Keratinocyte (primary cell): Measurements from ENCODE around the gene CEP162. TPM values are rescaled to one million over a fixed set of nuclear protein-coding genes. Genes with fewer than 3 reads are reported as not detected.
"Not testable (repeated sequence)": the region's sequence is repeated elsewhere in the genome, so short reads cannot be mapped to it uniquely, and the experiment has no call there.

ENCODE experiments used
- DNase-seq: peaks from one replicate; pipeline ENCODE4 v3.0.0-alpha.2; 2011; ENCODE audit warnings: low read depth, missing footprints, low spot score
- FAIRE-seq: peaks from 2 replicates; lab custom pipeline; 2011; peaks lifted over from hg19 to GRCh38; lab: Jason Lieb, UNC
- H2AFZ ChIP-seq: 2 replicates; pipeline ENCODE4 v1.6.0; 2012; ENCODE audit warnings: low read length, control low read depth, inconsistent platforms; ENCODE audit not compliant: control insufficient read depth
- H3K27ac ChIP-seq: 2 replicates; pipeline ENCODE4 v1.5.1; 2011; ENCODE audit warnings: low read length; ENCODE audit not compliant: control insufficient read depth, insufficient read depth
- H3K27me3 ChIP-seq: 3 replicates; pipeline ENCODE4 v1.6.0; 2011; ENCODE audit warnings: low read length; ENCODE audit not compliant: control insufficient read depth, insufficient read depth; ENCODE audit errors: extremely low read depth
- H3K36me3 ChIP-seq, 2 experiments: 2 replicates in 1 of 2; 3 replicates in 1 of 2; pipeline ENCODE4 v1.5.1; 2011; ENCODE audit warnings: low read length in 2 of 2, mild to moderate bottlenecking in 1 of 2; ENCODE audit not compliant: control insufficient read depth in 2 of 2, insufficient read depth in 2 of 2; ENCODE audit errors: extremely low read depth in 1 of 2
- H3K4me1 ChIP-seq: 3 replicates; pipeline ENCODE4 v1.5.1; 2011; ENCODE audit warnings: low read length; ENCODE audit not compliant: control insufficient read depth, insufficient read depth; ENCODE audit errors: extremely low read depth
- H3K4me2 ChIP-seq: 3 replicates; pipeline ENCODE4 v1.6.0; 2011; ENCODE audit warnings: low read depth, low read length; ENCODE audit not compliant: control insufficient read depth, insufficient read depth; ENCODE audit errors: extremely low read depth
- H3K4me3 ChIP-seq, 3 experiments: fragments of 200-600 bp in 1 of 3; sonication (generic) in 1 of 3; 2 replicates in 2 of 3; 3 replicates in 1 of 3; pipeline ENCODE4 v1.5.1; 2011 to 2016; ENCODE audit warnings: low read length in 3 of 3, mild to moderate bottlenecking in 3 of 3, control low read depth in 2 of 3, inconsistent platforms in 1 of 3, low read depth in 1 of 3, mixed read lengths in 1 of 3, mixed run types in 1 of 3, moderate library complexity in 1 of 3; ENCODE audit not compliant: control insufficient read depth in 2 of 3, insufficient read depth in 2 of 3; ENCODE audit errors: extremely low read depth in 1 of 3
- H3K79me2 ChIP-seq: 2 replicates; pipeline ENCODE4 v1.6.0; 2012; ENCODE audit warnings: low read length; ENCODE audit not compliant: control insufficient read depth, insufficient read depth
- H3K9ac ChIP-seq: 3 replicates; pipeline ENCODE4 v1.6.0; 2011; ENCODE audit warnings: low read length; ENCODE audit not compliant: control insufficient read depth, insufficient read depth; ENCODE audit errors: extremely low read depth
- H3K9me1 ChIP-seq: 3 replicates; pipeline ENCODE4 v1.6.0; 2011; ENCODE audit warnings: low read length; ENCODE audit not compliant: control insufficient read depth, insufficient read depth; ENCODE audit errors: extremely low read depth
- H3K9me3 ChIP-seq: 2 replicates; pipeline ENCODE4 v1.5.1; 2012; ENCODE audit warnings: low read depth, low read length; ENCODE audit not compliant: control insufficient read depth
- H4K20me1 ChIP-seq: 3 replicates; pipeline ENCODE4 v1.6.0; 2011; ENCODE audit warnings: low read length; ENCODE audit not compliant: control insufficient read depth, insufficient read depth; ENCODE audit errors: extremely low read depth
- EZH2 ChIP-seq: IDR thresholded peaks from one replicate; pipeline ENCODE4 v1.6.1; 2012; ENCODE audit warnings: inconsistent platforms, mild to moderate bottlenecking, low read length, moderate library complexity
- dilution Hi-C: fragments of 300-500 bp; cut with MboI; formaldehyde crosslinking; loops from one replicate; pipeline ENCODE4 v1.7.0; 2020; ENCODE audit warnings: low sequenced_read_pairs; ENCODE audit not compliant: extremely low pct_ligation_motif_present
- polyA plus RNA-seq, 5 experiments: library from polyadenylated mRNA; depleted of rRNA in 3 of 5; stranded (reverse) in 3 of 5; stranded (forward) in 1 of 5; unstranded in 1 of 5; fragments of >200 nt; gene quantifications; 1 replicate in 1 of 5; 2 replicates in 3 of 5; 3 replicates in 1 of 5; pipeline versions ENCODE4 v1.2.1 to v1.2.3, GENCODE V29; 2011 to 2012; ENCODE audit warnings: missing spikeins in 2 of 5, low read depth in 1 of 5, low replicate concordance in 1 of 5
- TF ChIP-seq, protein P1 (sequence below), 3 experiments: IDR thresholded peaks in 1 of 3; conservative IDR thresholded peaks in 1 of 3; optimal IDR thresholded peaks in 1 of 3; 2 replicates in 2 of 3; 3 replicates in 1 of 3; pipeline versions ENCODE3 to v1.5.1; 2011; ENCODE audit warnings: low read length in 3 of 3, mild to moderate bottlenecking in 3 of 3, moderate library complexity in 2 of 3, control low read depth in 1 of 3, inconsistent platforms in 1 of 3; ENCODE audit not compliant: insufficient read depth in 2 of 3; ENCODE audit errors: extremely low read depth in 1 of 3

CEP162 gene
- polyA plus RNA-seq, 1 donor (not counting 4 experiments of a cell fraction or from before 2014, with no cell fraction given) = 2.6 TPM

DNA sequence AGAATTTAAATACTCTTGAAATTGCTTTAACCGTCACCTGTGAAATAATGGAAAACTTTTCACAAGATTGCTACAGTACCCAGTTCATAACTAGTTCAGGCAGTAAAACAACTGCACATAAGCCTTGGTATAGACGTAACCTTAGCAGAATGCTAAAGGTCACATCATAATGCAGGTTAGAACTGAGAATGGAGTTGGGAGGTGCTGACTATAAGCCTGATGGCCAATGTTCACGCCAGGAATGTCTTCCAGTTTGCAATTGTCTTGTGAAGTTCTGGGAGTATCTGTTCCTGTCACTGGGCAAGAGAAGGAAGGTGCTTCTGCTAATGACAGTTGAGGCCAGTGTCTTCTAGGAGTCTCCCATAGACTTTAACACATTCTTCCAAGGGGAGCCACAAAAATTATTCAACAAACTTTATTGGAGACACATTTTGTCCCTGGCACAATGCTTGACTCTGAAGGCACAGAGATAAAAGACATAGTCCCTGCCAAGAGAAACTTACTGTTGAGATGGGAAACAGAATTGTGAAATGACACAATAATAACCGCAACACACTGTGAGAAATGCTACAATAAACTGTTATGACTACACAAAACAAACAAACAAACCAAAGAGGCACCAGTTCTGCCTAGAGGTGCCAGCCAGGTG lies 24.6 kb upstream of the CEP162 start:
- dilution Hi-C loops = no loop called here
- no peak overlapping the region for H3K9ac ChIP-seq
- H3K27ac ChIP-seq = no peak overlapping the region
- H3K36me3 ChIP-seq = no peaks in the 10 kb centered on the region
- H3K4me1 ChIP-seq = no peaks in the 10 kb centered on the region
- H3K4me2 ChIP-seq = no peak overlapping the region
- H2AFZ ChIP-seq = no peak overlapping the region
- no peaks in the 10 kb centered on the region for H3K27me3 ChIP-seq
- FAIRE-seq = no peak
- no peak for DNase-seq
- H3K9me1 ChIP-seq = no peaks in the 10 kb centered on the region
- H3K9me3 ChIP-seq = no peaks in the 10 kb centered on the region
- no peaks in the 10 kb centered on the region for H3K79me2 ChIP-seq
- TF ChIP-seq EZH2 = no peak
- TF ChIP-seq, protein P1, sequence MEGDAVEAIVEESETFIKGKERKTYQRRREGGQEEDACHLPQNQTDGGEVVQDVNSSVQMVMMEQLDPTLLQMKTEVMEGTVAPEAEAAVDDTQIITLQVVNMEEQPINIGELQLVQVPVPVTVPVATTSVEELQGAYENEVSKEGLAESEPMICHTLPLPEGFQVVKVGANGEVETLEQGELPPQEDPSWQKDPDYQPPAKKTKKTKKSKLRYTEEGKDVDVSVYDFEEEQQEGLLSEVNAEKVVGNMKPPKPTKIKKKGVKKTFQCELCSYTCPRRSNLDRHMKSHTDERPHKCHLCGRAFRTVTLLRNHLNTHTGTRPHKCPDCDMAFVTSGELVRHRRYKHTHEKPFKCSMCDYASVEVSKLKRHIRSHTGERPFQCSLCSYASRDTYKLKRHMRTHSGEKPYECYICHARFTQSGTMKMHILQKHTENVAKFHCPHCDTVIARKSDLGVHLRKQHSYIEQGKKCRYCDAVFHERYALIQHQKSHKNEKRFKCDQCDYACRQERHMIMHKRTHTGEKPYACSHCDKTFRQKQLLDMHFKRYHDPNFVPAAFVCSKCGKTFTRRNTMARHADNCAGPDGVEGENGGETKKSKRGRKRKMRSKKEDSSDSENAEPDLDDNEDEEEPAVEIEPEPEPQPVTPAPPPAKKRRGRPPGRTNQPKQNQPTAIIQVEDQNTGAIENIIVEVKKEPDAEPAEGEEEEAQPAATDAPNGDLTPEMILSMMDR (optimal IDR thresholded peaks at IDR 0.05 in 1 of 3, IDR thresholded peaks at IDR 0.05 in 1 of 3, conservative IDR thresholded peaks at IDR 0.05 in 1 of 3; ENCODE audit: extremely low read depth in 1 of 3, insufficient read depth in 2 of 3, low read length in 3 of 3) = no peak
- H4K20me1 ChIP-seq = no peaks in the 10 kb centered on the region
- H3K4me3 ChIP-seq = no peak overlapping the region

DNA sequence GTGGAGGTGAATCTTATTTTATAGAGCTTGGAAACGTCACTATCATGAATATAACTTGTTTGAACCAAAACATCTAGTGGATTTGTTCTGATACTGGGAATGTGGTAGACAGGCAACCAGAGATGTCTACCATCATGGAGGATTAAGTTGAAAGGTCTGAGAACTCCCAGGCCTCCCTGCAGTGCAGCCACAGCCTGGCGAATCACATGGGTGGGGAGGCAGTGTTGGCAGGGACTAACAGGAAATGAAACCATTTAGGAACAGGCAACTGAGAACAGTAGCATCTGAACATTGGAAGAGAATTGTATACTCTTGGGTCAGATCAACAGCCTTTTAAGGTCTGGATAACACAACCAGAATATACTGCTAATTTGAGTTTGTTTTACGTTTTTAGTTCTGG lies 22.3 kb upstream of the CEP162 start:
- H3K4me3 ChIP-seq = no peak overlapping the region
- no peak overlapping the region for H3K4me2 ChIP-seq
- H3K9me1 ChIP-seq = no peaks in the 10 kb centered on the region
- H2AFZ ChIP-seq = no peak overlapping the region
- H3K4me1 ChIP-seq = no peaks in the 10 kb centered on the region
- FAIRE-seq (no peak), DNase-seq (no peak)
- dilution Hi-C loops = no loop called here
- no peaks in the 10 kb centered on the region for H3K9me3 ChIP-seq
- no peaks in the 10 kb centered on the region for H3K27me3 ChIP-seq
- H3K36me3 ChIP-seq = no peaks in the 10 kb centered on the region
- H4K20me1 ChIP-seq = no peaks in the 10 kb centered on the region
- H3K9ac ChIP-seq = no peak overlapping the region
- H3K79me2 ChIP-seq = no peaks in the 10 kb centered on the region
- no peak overlapping the region for H3K27ac ChIP-seq
- TF ChIP-seq, protein P1 (optimal IDR thresholded peaks at IDR 0.05 in 1 of 3, IDR thresholded peaks at IDR 0.05 in 1 of 3, conservative IDR thresholded peaks at IDR 0.05 in 1 of 3; ENCODE audit: extremely low read depth in 1 of 3, insufficient read depth in 2 of 3, low read length in 3 of 3) = no peak
- TF ChIP-seq EZH2 = no peak

DNA sequence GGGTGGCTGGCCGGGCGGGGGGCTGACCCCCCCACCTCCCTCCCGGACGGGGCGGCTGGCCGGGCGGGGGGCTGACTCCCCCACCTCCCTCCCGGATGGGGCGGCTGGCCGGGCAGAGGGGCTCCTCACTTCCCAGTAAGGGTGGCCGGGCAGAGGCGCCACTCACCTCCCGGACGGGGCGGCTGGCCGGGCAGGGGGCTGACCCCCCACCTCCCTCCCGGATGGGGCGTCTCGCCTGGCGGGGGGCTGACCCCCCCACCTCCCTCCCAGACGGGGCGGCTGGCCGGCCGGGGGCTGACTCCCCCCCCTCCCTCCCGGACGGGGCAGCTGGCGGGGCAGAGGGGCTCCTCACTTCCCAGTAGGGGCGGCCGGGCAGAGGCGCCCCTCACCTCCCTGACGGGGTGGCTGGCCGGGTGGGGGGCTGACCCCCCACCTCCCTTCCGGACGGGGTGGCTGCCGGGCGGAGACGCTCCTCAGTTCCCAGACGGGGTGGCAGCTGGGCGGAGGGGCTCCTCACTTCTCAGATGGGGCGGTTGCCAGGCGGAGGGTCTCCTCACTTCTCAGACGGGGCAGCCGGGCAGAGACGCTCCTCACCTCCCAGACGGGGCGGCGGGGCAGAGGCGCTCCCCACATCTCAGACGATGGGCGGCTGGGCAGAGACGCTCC lies 17.1 kb upstream of the CEP162 start:
- H3K36me3 ChIP-seq, H3K27me3 ChIP-seq, H4K20me1 ChIP-seq, H3K4me2 ChIP-seq, H3K27ac ChIP-seq, H3K9ac ChIP-seq, H3K4me3 ChIP-seq, H3K9me1 ChIP-seq, H2AFZ ChIP-seq, FAIRE-seq, dilution Hi-C loops, DNase-seq, H3K9me3 ChIP-seq, H3K79me2 ChIP-seq, H3K4me1 ChIP-seq: not testable (repeated sequence)
